HG03575 (cell line): ENCODE results near the gene SLC34A1.

Experiments
- ATAC-seq: cut with Tn5 transposase; IDR thresholded peaks from one replicate; pipeline ENCODE4 v1.9.1; 2021; ENCODE audit not compliant: unreplicated experiment, insufficient number of reproducible peaks, low FRiP score; ENCODE audit errors: extremely low read depth

The SLC34A1 gene

GRCh38 chr5:177378884-177379883, 5.0 kb upstream of the SLC34A1 start:
- ATAC-seq = no peak

GRCh38 chr5:177380805-177381126, 3.5 kb upstream of the SLC34A1 start:
- no peak for ATAC-seq

GRCh38 chr5:177382423-177383029, 1.7 kb upstream of the SLC34A1 start:
- no peak for ATAC-seq

- ATAC-seq = no peak
Observed at GRCh38 chr5:177383181-177383580, 1.1 kb upstream of the SLC34A1 start.

GRCh38 chr5:177385720-177386119, 1.5 kb downstream of the SLC34A1 start:
- no peak for ATAC-seq

GRCh38 chr5:177386542-177386941, 2.3 kb downstream of the SLC34A1 start:
- no peak for ATAC-seq

GRCh38 chr5:177387405-177387804, 3.2 kb downstream of the SLC34A1 start:
- no peak for ATAC-seq

- ATAC-seq = no peak
Observed at GRCh38 chr5:177388521-177389052, 4.4 kb downstream of the SLC34A1 start.

- ATAC-seq = no peak
Observed at GRCh38 chr5:177389241-177390169, 5.3 kb downstream of the SLC34A1 start.

GRCh38 chr5:177390363-177391300, 6.4 kb downstream of the SLC34A1 start:
- ATAC-seq = no peak

- ATAC-seq = no peak
Observed at GRCh38 chr5:177392765-177393164, 8.5 kb downstream of the SLC34A1 start.

GRCh38 chr5:177393206-177393765, 9.1 kb downstream of the SLC34A1 start:
- no peak for ATAC-seq

GRCh38 chr5:177393990-177394389, 9.8 kb downstream of the SLC34A1 start:
- no peak for ATAC-seq

- ATAC-seq = no peak
Observed at GRCh38 chr5:177396078-177396477, 11.8 kb downstream of the SLC34A1 start.

GRCh38 chr5:177396807-177397206, 12.6 kb downstream of the SLC34A1 start:
- no peak for ATAC-seq

GRCh38 chr5:177397875-177398390, 13.7 kb downstream of the SLC34A1 start:
- no peak for ATAC-seq

- ATAC-seq = no peak
Observed at GRCh38 chr5:177399997-177400868, 16.0 kb downstream of the SLC34A1 start, which contains the start of gene PFN3. Gene PFN3 (minus strand): TSS chr5:177400661. CDS start chr5:177400576, 85 bp downstream.
